GM21737 (cell line): ENCODE measurements around the gene TACO1.

Source experiments
- ATAC-seq: cut with Tn5 transposase; IDR thresholded peaks from one replicate; pipeline ENCODE4 v1.9.1; 2021; ENCODE audit warnings: mild to moderate bottlenecking, moderate library complexity; ENCODE audit not compliant: unreplicated experiment

Gene TACO1

GRCh38 chr17:63635787-63636186 is 35.1 kb downstream of the TACO1 start:
- ATAC-seq: no peak

DNA sequence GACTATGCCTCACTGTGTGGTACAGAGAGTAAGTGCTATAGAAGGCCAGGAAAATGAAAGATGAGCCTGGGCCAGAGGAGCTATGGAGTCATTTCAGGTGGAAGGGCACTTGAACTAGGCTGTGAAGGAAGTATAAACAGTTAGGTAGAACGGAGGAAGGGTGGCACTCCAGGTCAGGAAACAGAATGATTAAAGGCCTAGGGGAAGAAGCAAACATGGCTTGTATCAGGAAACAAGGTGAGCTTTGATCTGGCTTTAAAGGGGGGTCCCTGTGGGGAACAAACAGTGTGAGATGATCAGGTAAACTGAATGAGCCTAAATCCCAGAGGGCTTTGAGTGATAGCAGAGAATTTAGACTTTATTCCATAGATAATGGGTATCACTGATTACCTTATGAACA is 38.4 kb downstream of the TACO1 start:
- ATAC-seq: no peak

DNA sequence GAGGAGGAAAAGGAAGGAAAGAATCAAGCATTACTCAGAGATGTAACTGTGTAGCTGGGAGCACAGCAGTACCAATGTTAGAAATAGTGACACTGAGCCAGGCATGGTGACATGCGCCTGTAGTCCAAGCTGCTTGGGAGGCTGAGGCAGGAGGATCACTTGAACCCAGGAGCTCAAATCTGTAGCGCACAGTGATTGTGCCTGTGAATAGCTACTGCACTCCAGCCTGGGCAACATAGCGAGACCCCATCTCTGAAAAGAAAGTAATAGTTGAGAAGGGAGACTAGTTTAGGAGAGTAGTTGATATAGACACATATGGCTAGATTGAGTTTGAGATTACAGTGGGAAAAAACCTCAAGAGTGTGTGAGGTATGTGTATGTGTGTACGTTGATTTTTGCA is 39.3 kb downstream of the TACO1 start:
- ATAC-seq: no peak

- no peak for ATAC-seq
Measured at GRCh38 chr17:63641692-63642448, 41.2 kb downstream of the TACO1 start.

- ATAC-seq: no peak
Measured at GRCh38 chr17:63644846-63645245, 44.2 kb downstream of the TACO1 start.

- peak; percentile 51 for ATAC-seq
Measured at GRCh38 chr17:63645775-63646487, 45.2 kb downstream of the TACO1 start.

- ATAC-seq: peak; percentile 80
Measured at GRCh38 chr17:63646488-63646806, 45.8 kb downstream of the TACO1 start.

DNA sequence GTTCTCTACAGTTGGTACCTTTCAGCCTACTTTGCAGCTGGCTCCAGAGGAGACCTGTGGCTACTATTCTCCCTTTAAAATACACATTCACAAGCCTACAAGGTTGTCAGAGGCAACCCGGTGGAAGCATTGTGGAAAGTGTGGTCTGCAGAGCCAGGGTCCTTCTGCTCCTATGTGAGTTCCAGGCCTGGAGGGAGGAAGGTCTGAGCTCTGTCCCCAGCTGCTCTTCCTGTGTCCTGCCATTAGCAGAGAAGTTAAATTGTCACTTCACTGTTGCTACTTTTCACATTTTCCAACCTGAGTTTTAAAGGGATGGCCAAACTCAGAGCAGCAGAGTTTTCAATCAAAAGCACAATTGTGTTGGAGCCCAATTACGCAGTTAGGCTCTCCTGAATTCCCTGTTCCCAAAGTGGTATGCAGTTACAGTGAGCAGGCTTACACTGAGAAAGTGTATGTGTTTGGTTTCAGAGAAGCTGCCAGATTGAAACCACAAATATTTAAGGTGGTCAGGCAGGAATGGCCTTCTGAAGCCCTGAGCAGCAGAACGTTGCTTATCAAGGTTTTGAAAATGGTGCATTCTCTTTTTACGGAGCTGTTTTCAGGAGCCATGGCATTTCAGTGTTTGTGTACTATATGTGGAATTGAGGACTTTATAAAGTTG is 46.5 kb downstream of the TACO1 start:
- ATAC-seq: no peak

DNA sequence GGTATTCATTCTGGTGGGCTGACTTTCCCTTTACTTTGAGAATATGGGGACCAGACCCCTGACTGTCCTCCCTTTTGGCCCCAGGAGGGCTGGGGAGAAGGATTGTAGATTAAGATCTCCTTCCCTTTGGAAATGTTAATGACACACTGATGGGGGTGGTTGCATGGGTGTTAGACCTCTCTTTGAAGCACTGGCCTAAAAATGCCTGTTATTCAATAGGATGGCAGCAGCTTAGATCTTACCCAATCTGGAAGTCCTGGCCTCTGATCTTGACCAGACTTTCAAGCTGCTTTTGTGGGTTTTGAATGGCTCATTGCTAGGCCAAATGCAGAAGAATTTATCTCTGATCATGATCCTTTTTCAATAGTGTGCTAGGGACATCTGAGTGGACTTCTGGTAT is 47.2 kb downstream of the TACO1 start:
- no peak for ATAC-seq

- no peak for ATAC-seq
Measured at GRCh38 chr17:63649813-63650212, 49.1 kb downstream of the TACO1 start.

DNA sequence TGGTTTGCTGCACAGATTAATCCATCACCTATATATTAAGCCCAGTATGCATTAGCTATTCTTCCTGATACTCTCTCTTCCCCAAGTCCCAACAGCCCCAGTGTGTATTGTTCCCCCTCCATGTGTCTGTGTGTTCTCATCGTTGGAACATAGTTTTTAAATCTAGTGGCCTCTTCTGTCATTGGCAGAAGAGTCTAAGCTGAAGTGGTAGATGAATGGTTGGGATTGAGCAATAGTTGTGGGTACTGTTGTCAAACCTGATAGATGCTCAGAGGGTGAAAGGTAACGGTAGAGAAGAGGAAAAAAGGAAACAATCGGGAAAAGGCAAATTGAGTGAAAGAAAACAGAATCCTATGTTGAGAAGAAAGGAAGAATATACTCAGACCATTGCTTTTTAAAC is 51.4 kb downstream of the TACO1 start:
- ATAC-seq: no peak

GRCh38 chr17:63653050-63653449 is 52.4 kb downstream of the TACO1 start:
- ATAC-seq: no peak

- no peak for ATAC-seq
Measured at GRCh38 chr17:63657786-63658185, 57.1 kb downstream of the TACO1 start.
